HepG2 (cell line): ENCODE data around the gene SNAPC4. TPM values are rescaled to one million over a fixed set of nuclear protein-coding genes. Genes with fewer than 3 reads are reported as not detected.

Experiments
- CBFB ChIP-seq: sonication (generic); formaldehyde crosslinking; IDR thresholded peaks from 2 replicates; pipeline ENCODE4 v1.4.0; 2020; ENCODE audit warnings: missing genetic modification reagents
- CHCHD3 ChIP-seq: sonication (generic); formaldehyde crosslinking; IDR thresholded peaks from 2 replicates; pipeline ENCODE4 v1.8.0; 2022; ENCODE audit warnings: mild to moderate bottlenecking, missing genetic modification reagents, moderate library complexity
- DZIP1 ChIP-seq: sonication (generic); formaldehyde crosslinking; IDR thresholded peaks from 2 replicates; pipeline ENCODE4 v1.5.0; 2020; ENCODE audit warnings: mild to moderate bottlenecking, missing genetic modification reagents
- FUBP1 ChIP-seq: sonication (generic); formaldehyde crosslinking; IDR thresholded peaks from 2 replicates; pipeline ENCODE4 v1.5.1; 2020; ENCODE audit warnings: missing genetic modification reagents, mild to moderate bottlenecking, borderline replicate concordance
- KDM2A ChIP-seq: sonication (generic); formaldehyde crosslinking; IDR thresholded peaks from 2 replicates; pipeline ENCODE4 v1.4.0; 2020; ENCODE audit warnings: low read depth, missing genetic modification reagents, borderline replicate concordance
- MIER2 ChIP-seq: IDR thresholded peaks from 2 replicates; pipeline ENCODE4 v1.6.1; 2016; ENCODE audit warnings: missing biosample characterization, missing genetic modification reagents
- STAG1 ChIP-seq: sonication (generic); formaldehyde crosslinking; IDR thresholded peaks from 2 replicates; pipeline ENCODE4 v1.4.0; 2020; ENCODE audit warnings: missing genetic modification reagents
- TBP ChIP-seq: sonication (generic); formaldehyde crosslinking; IDR thresholded peaks from 2 replicates; pipeline ENCODE4 v1.5.0; 2020; ENCODE audit warnings: missing genetic modification reagents
- YY1 ChIP-seq: IDR thresholded peaks from 2 replicates; pipeline ENCODE4 v1.6.1; 2011; ENCODE audit warnings: low read length, low read depth, moderate library complexity, mild to moderate bottlenecking; ENCODE audit not compliant: insufficient read depth, insufficient replicate concordance
- ZBTB42 ChIP-seq: sonication (generic); formaldehyde crosslinking; IDR thresholded peaks from 2 replicates; pipeline ENCODE4 v1.5.0; 2020; ENCODE audit warnings: mild to moderate bottlenecking, missing genetic modification reagents
- ZNF160 ChIP-seq: sonication (generic); formaldehyde crosslinking; IDR thresholded peaks from 2 replicates; pipeline ENCODE4 v1.8.0; 2022; ENCODE audit warnings: mild to moderate bottlenecking, inconsistent platforms, missing genetic modification reagents
- ZNF17 ChIP-seq: sonication (generic); formaldehyde crosslinking; IDR thresholded peaks from 2 replicates; pipeline ENCODE4 v1.5.0; 2020; ENCODE audit warnings: mild to moderate bottlenecking, missing genetic modification reagents
- ZNF513 ChIP-seq: sonication (generic); formaldehyde crosslinking; conservative IDR thresholded peaks from 2 replicates; pipeline ENCODE4 v1.5.0; 2020; ENCODE audit warnings: missing genetic modification reagents
- ZNF619 ChIP-seq: sonication (generic); formaldehyde crosslinking; IDR thresholded peaks from 2 replicates; pipeline ENCODE4 v1.4.0; 2020; ENCODE audit warnings: mild to moderate bottlenecking, missing genetic modification reagents
- ZSCAN12 ChIP-seq: sonication (generic); formaldehyde crosslinking; IDR thresholded peaks from 2 replicates; pipeline ENCODE4 v1.9.0; 2021; ENCODE audit warnings: mild to moderate bottlenecking, missing genetic modification reagents
- ZXDC ChIP-seq: sonication (generic); formaldehyde crosslinking; IDR thresholded peaks from 2 replicates; pipeline ENCODE4 v1.5.0; 2020; ENCODE audit warnings: mild to moderate bottlenecking, missing genetic modification reagents
- polyA plus RNA-seq, 8 experiments: library from polyadenylated mRNA; depleted of rRNA in 3 of 8; stranded (reverse) in 7 of 8; unstranded in 1 of 8; fragments of >200 nt; fragmentation: Illumina TruSeq in 4 of 8; extraction: Trizol in 4 of 8; gene quantifications; 2 replicates each; pipeline versions ENCODE4 v1.2.1 to v1.2.3, GENCODE V29; 2011 to 2016; ENCODE audit warnings: low read depth in 4 of 8, missing spikeins in 1 of 8, mixed read lengths in 1 of 8; ENCODE audit not compliant: insufficient read depth in 1 of 8
- total RNA-seq, 5 experiments: library from RNA; depleted of rRNA; stranded (reverse); fragments of >200 nt; fragmentation: Illumina TruSeq; extraction: Trizol; gene quantifications; 2 replicates each; pipeline ENCODE4 v1.2.3, GENCODE V29; 2016; ENCODE audit warnings: low read depth in 1 of 5
- TF ChIP-seq, protein P1 (sequence below): sonication (generic); formaldehyde crosslinking; IDR thresholded peaks from 2 replicates; pipeline ENCODE4 v1.9.0; 2021; ENCODE audit warnings: missing genetic modification reagents, mild to moderate bottlenecking, borderline replicate concordance

SNAPC4 gene
- total and polyA plus RNA-seq, 2 of the 13 experiments (the other 11 are each of a cell fraction or from before 2014, with no cell fraction given) = 2.0 to 6.0 TPM

- TF ChIP-seq DZIP1 (CRISPR knock-in tag) = peak; percentile 73; the same call in 1 of the 2 replicates
- TF ChIP-seq CBFB = peak; percentile 18; the same call in 1 of the 2 replicates
- peak; percentile 55; the same call in 1 of the 2 replicates for TF ChIP-seq ZSCAN12 (CRISPR knock-in tag)
- TF ChIP-seq ZNF513 (CRISPR knock-in tag) = peak; percentile 89; the same call in 1 of the 2 replicates
- TF ChIP-seq, protein P1, sequence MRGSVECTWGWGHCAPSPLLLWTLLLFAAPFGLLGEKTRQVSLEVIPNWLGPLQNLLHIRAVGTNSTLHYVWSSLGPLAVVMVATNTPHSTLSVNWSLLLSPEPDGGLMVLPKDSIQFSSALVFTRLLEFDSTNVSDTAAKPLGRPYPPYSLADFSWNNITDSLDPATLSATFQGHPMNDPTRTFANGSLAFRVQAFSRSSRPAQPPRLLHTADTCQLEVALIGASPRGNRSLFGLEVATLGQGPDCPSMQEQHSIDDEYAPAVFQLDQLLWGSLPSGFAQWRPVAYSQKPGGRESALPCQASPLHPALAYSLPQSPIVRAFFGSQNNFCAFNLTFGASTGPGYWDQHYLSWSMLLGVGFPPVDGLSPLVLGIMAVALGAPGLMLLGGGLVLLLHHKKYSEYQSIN (CRISPR knock-in tag) = no peak
- no peak for TF ChIP-seq CHCHD3 (CRISPR knock-in tag)
- peak; percentile 44; the same call in 1 of the 2 replicates for TF ChIP-seq MIER2
- TF ChIP-seq YY1 = peak; percentile 99
- TF ChIP-seq ZNF160 (CRISPR knock-in tag) = peak; percentile 76; the same call in 1 of the 2 replicates
- no peak; the same call in 1 of the 2 replicates for TF ChIP-seq ZXDC (CRISPR knock-in tag)
- TF ChIP-seq TBP (CRISPR knock-in tag) = no peak
- TF ChIP-seq KDM2A (CRISPR knock-in tag) = peak; percentile 98
- TF ChIP-seq STAG1 (CRISPR knock-in tag) = peak; percentile 70
- peak; percentile 54; the same call in 1 of the 2 replicates for TF ChIP-seq ZBTB42 (CRISPR knock-in tag)
- 0 out of 2 replicates have a peak, but pooled peaks have one; percentile 58 for TF ChIP-seq ZNF17
- TF ChIP-seq ZNF619 = 0 out of 2 replicates have a peak, but pooled peaks have one; percentile 31
- no peak for TF ChIP-seq FUBP1 (CRISPR knock-in tag)
Observed at GRCh38 chr9:136363106-136363948, 36.6 kb downstream of the SNAPC4 start, which contains the start of gene DNLZ (continued).
